HG03558 (cell line): ENCODE results near the gene ITPR1.

Source experiments
- ATAC-seq: cut with Tn5 transposase; IDR thresholded peaks from one replicate; pipeline ENCODE4 v1.9.1; 2021; ENCODE audit warnings: moderate number of reproducible peaks; ENCODE audit not compliant: unreplicated experiment; ENCODE audit errors: extremely low read depth

ITPR1 gene

GRCh38 chr3:4766263-4766662, 273.1 kb downstream of the ITPR1 start:
- ATAC-seq = no peak

- ATAC-seq = no peak
Measured at GRCh38 chr3:4766716-4767499, 273.8 kb downstream of the ITPR1 start.

- no peak for ATAC-seq
Measured at GRCh38 chr3:4768021-4768420, 274.9 kb downstream of the ITPR1 start.

GRCh38 chr3:4768521-4768920, 275.4 kb downstream of the ITPR1 start:
- ATAC-seq = no peak

- no peak for ATAC-seq
Measured at GRCh38 chr3:4770561-4770960, 277.4 kb downstream of the ITPR1 start.

GRCh38 chr3:4771243-4771642, 278.1 kb downstream of the ITPR1 start:
- no peak for ATAC-seq

- no peak for ATAC-seq
Measured at GRCh38 chr3:4772171-4772804, 279.1 kb downstream of the ITPR1 start.

GRCh38 chr3:4772858-4773257, 279.7 kb downstream of the ITPR1 start:
- no peak for ATAC-seq

GRCh38 chr3:4773583-4773982, 280.4 kb downstream of the ITPR1 start:
- no peak for ATAC-seq

- ATAC-seq = no peak
Measured at GRCh38 chr3:4774531-4774930, 281.4 kb downstream of the ITPR1 start.

- peak; percentile 21 for ATAC-seq
Measured at GRCh38 chr3:4776399-4776979, 283.3 kb downstream of the ITPR1 start.

GRCh38 chr3:4776980-4777581, 283.9 kb downstream of the ITPR1 start:
- ATAC-seq = peak; percentile 94

- ATAC-seq = no peak
Measured at GRCh38 chr3:4778119-4778518, 285.0 kb downstream of the ITPR1 start.

- no peak for ATAC-seq
Measured at GRCh38 chr3:4778740-4779139, 285.6 kb downstream of the ITPR1 start.

GRCh38 chr3:4780545-4780957, 287.4 kb downstream of the ITPR1 start:
- no peak for ATAC-seq

GRCh38 chr3:4782095-4782494, 288.9 kb downstream of the ITPR1 start:
- no peak for ATAC-seq

GRCh38 chr3:4785551-4785950, 292.4 kb downstream of the ITPR1 start:
- ATAC-seq = no peak

GRCh38 chr3:4786431-4786830, 293.3 kb downstream of the ITPR1 start:
- ATAC-seq = no peak

- no peak for ATAC-seq
Measured at GRCh38 chr3:4791358-4791757, 298.2 kb downstream of the ITPR1 start.

- no peak for ATAC-seq
Measured at GRCh38 chr3:4793311-4793710, 300.2 kb downstream of the ITPR1 start.

GRCh38 chr3:4794331-4794730, 301.2 kb downstream of the ITPR1 start:
- no peak for ATAC-seq
